B cell (primary cell): ENCODE results near the gene LENEP. TPM values are rescaled to one million over a fixed set of nuclear protein-coding genes. Genes with fewer than 3 reads are reported as not detected.

Experiments
- ATAC-seq: fragments of 200-7000 bp; cut with Tn5 transposase; one replicate; pipeline ENCODE4 v1.10.0; 2021; ENCODE audit warnings: low read depth, mild to moderate bottlenecking, moderate number of reproducible peaks, moderate library complexity
- CTCF ChIA-PET: fragments of 350-600 bp; sonication (Branson Sonifier 250); formaldehyde crosslinking; loops from one replicate; lab custom pipeline; 2021; ENCODE audit warnings: antibody characterized with exemption, inconsistent platforms; lab: Charles Lee
- POLR2A ChIA-PET: fragments of 350-600 bp; sonication (Branson Sonifier 250); formaldehyde crosslinking; loops from one replicate; lab custom pipeline; 2021; ENCODE audit warnings: antibody characterized with exemption; lab: Charles Lee
- DNase-seq: peaks from one replicate; pipeline ENCODE4 v3.0.0; 2013
- H2AFZ ChIP-seq: 2 replicates; pipeline ENCODE4 v1.6.1; 2012; ENCODE audit warnings: mild to moderate bottlenecking, low read depth, low read length; ENCODE audit not compliant: insufficient read depth, poor library complexity, severe bottlenecking
- H3K27ac ChIP-seq, 2 donors: 1 replicate in 1 of 2; 2 replicates in 1 of 2; pipeline ENCODE4 v1.5.1; 2012 to 2013; ENCODE audit warnings: low read length in 2 of 2, mild to moderate bottlenecking in 2 of 2, moderate library complexity in 1 of 2
- H3K27me3 ChIP-seq, 4 experiments: fragments of 200-600 bp in 1 of 4; sonication (generic) in 1 of 4; replicated peaks in 1 of 4; 1 replicate in 2 of 4; 2 replicates in 2 of 4; pipeline versions ENCODE4 v1.6.1 to v1.7.0; 2013 to 2016; ENCODE audit warnings: low read length in 3 of 4, mild to moderate bottlenecking in 2 of 4, mixed read lengths in 1 of 4, moderate library complexity in 1 of 4; ENCODE audit not compliant: insufficient read depth in 4 of 4, control insufficient read depth in 3 of 4; ENCODE audit errors: control extremely low read depth in 1 of 4
- H3K36me3 ChIP-seq, 2 experiments: replicated peaks in 1 of 2; 1 replicate in 1 of 2; 2 replicates in 1 of 2; pipeline versions ENCODE4 v1.6.1 to v1.7.1; 2013; ENCODE audit warnings: low read length in 1 of 2; ENCODE audit not compliant: insufficient read depth in 2 of 2, control insufficient read depth in 1 of 2; ENCODE audit errors: control extremely low read depth in 1 of 2, extremely low read depth in 1 of 2
- H3K4me1 ChIP-seq, 2 donors: fragments of 200-600 bp in 1 of 2; sonication (generic) in 1 of 2; 1 replicate in 1 of 2; 2 replicates in 1 of 2; pipeline versions ENCODE4 v1.5.1 to v1.6.1; 2013 to 2017; ENCODE audit warnings: low read length in 2 of 2; ENCODE audit not compliant: control insufficient read depth in 2 of 2, insufficient read depth in 2 of 2
- H3K4me2 ChIP-seq: replicated peaks from 2 replicates; pipeline ENCODE3; 2012; ENCODE audit warnings: mild to moderate bottlenecking, low read depth, low read length; ENCODE audit not compliant: poor library complexity, severe bottlenecking
- H3K4me3 ChIP-seq, 5 experiments: fragments of 200-600 bp in 1 of 5; sonication (generic) in 1 of 5; 1 replicate in 3 of 5; 2 replicates in 2 of 5; pipeline versions ENCODE4 v1.5.1 to v1.7.0; 2011 to 2016; ENCODE audit warnings: low read length in 4 of 5, mild to moderate bottlenecking in 4 of 5, low read depth in 2 of 5, control low read depth in 1 of 5, moderate library complexity in 1 of 5; ENCODE audit not compliant: insufficient read depth in 1 of 5; ENCODE audit errors: control extremely low read depth in 1 of 5, extremely low read depth in 1 of 5
- H3K79me2 ChIP-seq: fragments of 200-600 bp; sonication (generic); one replicate; pipeline ENCODE4 v1.6.0; 2016; ENCODE audit warnings: low read length; ENCODE audit not compliant: control insufficient read depth, insufficient read depth
- H3K9ac ChIP-seq: fragments of 200-600 bp; sonication (generic); 2 replicates; pipeline ENCODE4 v1.6.1; 2017; ENCODE audit warnings: mild to moderate bottlenecking, low read length, moderate library complexity
- H3K9me3 ChIP-seq, 3 donors: one replicate each; pipeline versions ENCODE4 v1.6.1 to v1.7.1; 2013; ENCODE audit warnings: low read length in 2 of 3; ENCODE audit not compliant: control insufficient read depth in 2 of 3, insufficient read depth in 1 of 3; ENCODE audit errors: control extremely low read depth in 1 of 3
- H4K20me1 ChIP-seq: 2 replicates; pipeline ENCODE4 v1.6.0; 2012; ENCODE audit warnings: mild to moderate bottlenecking, low read length; ENCODE audit not compliant: insufficient read depth, control insufficient read depth, poor library complexity, severe bottlenecking
- H3K27ac Mint-ChIP-seq: one replicate; pipeline ENCODE4 v1.8.0; 2021; ENCODE audit warnings: mixed read lengths
- H3K27me3 Mint-ChIP-seq: one replicate; pipeline ENCODE4 v1.8.0; 2021; ENCODE audit warnings: mixed read lengths
- H3K4me1 Mint-ChIP-seq: one replicate; pipeline ENCODE4 v1.8.0; 2021; ENCODE audit warnings: mixed read lengths
- H3K4me3 Mint-ChIP-seq: one replicate; pipeline ENCODE4 v1.8.0; 2021; ENCODE audit warnings: mixed read lengths
- H3K9me3 Mint-ChIP-seq: one replicate; pipeline ENCODE4 v1.8.0; 2022; ENCODE audit warnings: mixed read lengths; ENCODE audit not compliant: insufficient read depth
- CTCF ChIP-seq: fragments of 200-600 bp; IDR thresholded peaks from one replicate; pipeline ENCODE4 v1.8.0; 2022; ENCODE audit warnings: antibody characterized with exemption, mild to moderate bottlenecking
- EZH2 ChIP-seq: IDR thresholded peaks from 2 replicates; pipeline ENCODE4 v1.6.1; 2012; ENCODE audit warnings: borderline replicate concordance, low read depth, mild to moderate bottlenecking, moderate library complexity, low read length; ENCODE audit not compliant: insufficient read depth, poor library complexity, severe bottlenecking
- WGBS: methylation state at CpG from one replicate; pipeline ENCODE4 v1.1.5; 2013; ENCODE audit warnings: missing lambda C conversion rate; ENCODE audit not compliant: insufficient coverage; 5-methylcytosine and 5-hydroxymethylcytosine counted together
- intact Hi-C: fragments of 100-400 bp; cut with micrococcal nuclease; formaldehyde crosslinking; loops from one replicate; pipeline ENCODE4 v1.10.0; 2022
- polyA plus RNA-seq: library from polyadenylated mRNA; depleted of rRNA; stranded (reverse); fragments of >200 nt; gene quantifications from 2 replicates; pipeline ENCODE4 v1.2.3, GENCODE V29; 2012
- total RNA-seq, 2 donors: library from RNA; stranded (reverse); fragments of 120-200 nt in 1 of 2; gene quantifications; 1 replicate in 1 of 2; 2 replicates in 1 of 2; pipeline versions ENCODE4 v1.2.3 to v1.2.4, GENCODE V29; 2013 to 2022

LENEP gene
- total and polyA plus RNA-seq, 2 donors (not counting 1 experiment from before 2014, with no cell fraction given) = 2.0 TPM; not detected in 1

- Histone ChIP-seq H3K79me2 (peaks cover 70% of the 10 kb centered on the region), H3K4me2 (no peak overlapping the region)
- DNase-seq = no peak
These were observed 25.9 kb upstream of the LENEP start for GRCh38 chr1:154967331-154967950.

More at GRCh38 chr1:154967331-154967950, 25.9 kb upstream of the LENEP start:
- Histone ChIP-seq H3K9me3 (no peaks in the 10 kb centered on the region), H3K4me3 (no peak overlapping the region), H3K27ac (no peak overlapping the region), H2AFZ (no peak overlapping the region), H3K9ac (no peak overlapping the region), H3K36me3 (peaks cover 6 to 68% of the 10 kb centered on the region in 2 experiments), H4K20me1 (peaks cover 32% of the 10 kb centered on the region), H3K27me3 (no peaks in the 10 kb centered on the region), H3K4me1 (peaks cover 12 to 34% of the 10 kb centered on the region in 2 donors)
- no peaks in the 10 kb centered on the region for H3K27me3 Mint-ChIP-seq
- intact Hi-C loops = no loop called here
- ChIA-PET POLR2A (no interaction called here), CTCF (interaction anchor here (0.9 to 2.5 kb wide), 4 partner anchors 9 to 53 kb away, joined by 3 to 9 read pairs (median 3); partner anchors contain the start of gene PBXIP1)
- H3K4me3 Mint-ChIP-seq = no peak overlapping the region
- 90% methylated on average over 4 of the region's 5 CpGs for WGBS
- peaks cover 26% of the 10 kb centered on the region for H3K4me1 Mint-ChIP-seq
- H3K27ac Mint-ChIP-seq = no peak overlapping the region
- H3K9me3 Mint-ChIP-seq = no peaks in the 10 kb centered on the region
- no peak for ATAC-seq
- TF ChIP-seq CTCF (no peak), EZH2 (no peak)
